HFF-Myc (cell line): Measurements from ENCODE around the gene NLN.
A peak's percentile ranks its signal among the peaks of the same experiment; 100 is the strongest.

ENCODE experiments used
- DNase-seq: peaks from one replicate; pipeline ENCODE4 v3.0.0-alpha.2; 2011; ENCODE audit warnings: low read depth; ENCODE audit errors: extremely low read depth
- H3K4me3 ChIP-seq: replicated peaks from 2 replicates; pipeline ENCODE4 v1.5.1; 2011; ENCODE audit warnings: low read depth, mild to moderate bottlenecking, control low read depth, low read length
- TF ChIP-seq, protein P1 (sequence below): IDR thresholded peaks from 2 replicates; pipeline ENCODE4 v1.5.1; 2012; ENCODE audit warnings: mild to moderate bottlenecking, low read depth, low read length, control low read depth; ENCODE audit errors: missing control alignments

The NLN gene

DNA sequence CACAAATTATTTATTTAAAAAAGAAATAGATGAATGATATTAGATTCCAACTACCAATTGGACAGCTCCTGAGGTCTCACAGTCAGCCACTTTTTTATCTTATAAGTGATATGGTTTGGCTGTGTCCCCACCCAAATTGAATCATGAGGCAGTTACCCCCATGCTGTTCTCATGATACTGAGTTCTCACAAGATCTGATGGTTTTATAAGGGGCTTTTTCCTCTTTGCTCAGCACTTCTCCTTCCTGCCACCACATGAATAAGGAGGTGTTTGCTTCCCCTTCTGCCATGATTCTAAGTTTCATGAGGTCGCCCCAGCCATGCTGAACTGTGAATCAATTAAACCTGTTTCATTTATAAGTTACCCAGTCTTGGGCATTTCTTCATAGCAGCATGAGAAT is 12.9 kb downstream of the NLN start:
- TF ChIP-seq, protein P1, sequence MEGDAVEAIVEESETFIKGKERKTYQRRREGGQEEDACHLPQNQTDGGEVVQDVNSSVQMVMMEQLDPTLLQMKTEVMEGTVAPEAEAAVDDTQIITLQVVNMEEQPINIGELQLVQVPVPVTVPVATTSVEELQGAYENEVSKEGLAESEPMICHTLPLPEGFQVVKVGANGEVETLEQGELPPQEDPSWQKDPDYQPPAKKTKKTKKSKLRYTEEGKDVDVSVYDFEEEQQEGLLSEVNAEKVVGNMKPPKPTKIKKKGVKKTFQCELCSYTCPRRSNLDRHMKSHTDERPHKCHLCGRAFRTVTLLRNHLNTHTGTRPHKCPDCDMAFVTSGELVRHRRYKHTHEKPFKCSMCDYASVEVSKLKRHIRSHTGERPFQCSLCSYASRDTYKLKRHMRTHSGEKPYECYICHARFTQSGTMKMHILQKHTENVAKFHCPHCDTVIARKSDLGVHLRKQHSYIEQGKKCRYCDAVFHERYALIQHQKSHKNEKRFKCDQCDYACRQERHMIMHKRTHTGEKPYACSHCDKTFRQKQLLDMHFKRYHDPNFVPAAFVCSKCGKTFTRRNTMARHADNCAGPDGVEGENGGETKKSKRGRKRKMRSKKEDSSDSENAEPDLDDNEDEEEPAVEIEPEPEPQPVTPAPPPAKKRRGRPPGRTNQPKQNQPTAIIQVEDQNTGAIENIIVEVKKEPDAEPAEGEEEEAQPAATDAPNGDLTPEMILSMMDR, result no peak
- no peak overlapping the region for H3K4me3 ChIP-seq
- DNase-seq, result no peak

DNA sequence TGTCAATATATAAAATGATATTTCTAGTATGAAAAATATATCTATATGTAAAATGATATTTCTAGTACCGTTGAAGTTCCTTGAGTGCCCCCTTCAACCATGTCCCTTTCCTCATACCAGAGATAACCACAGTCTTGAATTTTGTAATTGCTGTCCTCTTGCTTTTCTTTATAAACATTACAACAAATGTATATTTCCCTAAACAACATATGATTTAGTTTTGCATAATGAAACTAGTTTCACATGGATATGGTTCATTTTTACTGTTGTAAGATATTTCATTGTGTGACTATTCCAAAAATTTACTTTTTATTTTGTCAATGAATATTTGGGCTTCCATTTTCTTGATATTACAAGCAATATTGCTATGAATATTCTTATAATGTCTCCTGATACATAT is 14.0 kb downstream of the NLN start:
- H3K4me3 ChIP-seq, result no peak overlapping the region
- no peak for DNase-seq
- TF ChIP-seq, protein P1, result no peak

DNA sequence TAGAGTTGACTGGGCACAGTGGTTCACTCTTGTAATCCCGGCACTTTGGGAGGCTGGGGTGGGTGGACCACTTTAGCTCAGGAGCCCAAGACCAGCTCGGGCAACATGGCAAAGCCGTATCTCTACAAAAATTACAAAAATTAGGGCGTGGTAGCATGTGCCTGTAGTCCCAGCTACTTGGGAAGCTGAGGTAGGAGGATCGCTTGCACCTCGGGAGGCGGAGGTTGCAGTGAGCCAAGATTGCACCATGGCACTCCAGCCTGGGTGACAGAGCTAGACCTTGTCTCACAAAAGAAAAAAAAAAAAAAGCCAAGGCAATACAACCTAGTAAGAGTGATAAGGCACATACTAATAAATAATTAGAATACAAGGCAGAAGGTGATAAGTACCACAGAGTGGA is 15.8 kb downstream of the NLN start:
- H3K4me3 ChIP-seq, result no peak overlapping the region
- TF ChIP-seq, protein P1, result no peak

DNA sequence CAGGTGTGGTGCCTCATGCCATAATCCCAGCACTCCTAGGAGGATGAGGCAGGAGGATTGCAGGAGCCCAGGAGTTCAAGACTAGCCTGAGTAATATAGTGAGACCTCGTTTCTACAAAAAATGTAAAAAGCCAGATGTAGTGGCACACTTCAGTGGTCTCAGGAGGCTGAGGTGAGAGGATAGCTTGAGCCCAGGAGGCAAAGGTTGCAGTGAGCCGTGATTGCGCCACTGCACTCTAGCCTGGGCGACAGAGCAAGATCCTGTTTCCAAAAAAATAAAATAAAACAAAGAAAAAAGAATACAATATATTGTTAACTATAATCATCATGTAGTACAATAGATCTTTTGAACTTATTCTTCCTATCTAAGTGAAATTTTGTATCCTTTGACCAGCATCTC is 16.3 kb downstream of the NLN start:
- no peak for DNase-seq
- TF ChIP-seq, protein P1, result no peak
- H3K4me3 ChIP-seq, result no peak overlapping the region

More for the DNA sequence above, 15.8 kb downstream of the NLN start:
- no peak for DNase-seq

DNA sequence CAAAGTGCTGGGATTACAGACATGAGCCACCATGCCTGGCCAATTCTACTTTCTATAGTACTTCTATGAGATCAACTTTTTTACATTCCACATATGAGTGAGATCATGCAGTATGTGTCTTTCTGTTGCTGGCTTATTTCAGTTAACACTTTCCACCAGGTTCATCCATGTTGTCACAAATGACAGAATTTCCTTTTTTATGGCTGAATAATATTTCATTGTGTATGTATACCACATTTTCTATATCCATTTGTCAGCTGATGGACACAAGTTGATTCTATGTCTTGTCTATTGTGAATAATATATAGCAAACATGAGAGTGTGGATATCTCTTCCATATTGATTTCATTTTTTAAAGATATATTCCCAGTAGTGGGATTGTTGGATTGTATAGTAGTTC is 17.2 kb downstream of the NLN start:
- TF ChIP-seq, protein P1, result no peak
- no peak overlapping the region for H3K4me3 ChIP-seq
- no peak for DNase-seq

DNA sequence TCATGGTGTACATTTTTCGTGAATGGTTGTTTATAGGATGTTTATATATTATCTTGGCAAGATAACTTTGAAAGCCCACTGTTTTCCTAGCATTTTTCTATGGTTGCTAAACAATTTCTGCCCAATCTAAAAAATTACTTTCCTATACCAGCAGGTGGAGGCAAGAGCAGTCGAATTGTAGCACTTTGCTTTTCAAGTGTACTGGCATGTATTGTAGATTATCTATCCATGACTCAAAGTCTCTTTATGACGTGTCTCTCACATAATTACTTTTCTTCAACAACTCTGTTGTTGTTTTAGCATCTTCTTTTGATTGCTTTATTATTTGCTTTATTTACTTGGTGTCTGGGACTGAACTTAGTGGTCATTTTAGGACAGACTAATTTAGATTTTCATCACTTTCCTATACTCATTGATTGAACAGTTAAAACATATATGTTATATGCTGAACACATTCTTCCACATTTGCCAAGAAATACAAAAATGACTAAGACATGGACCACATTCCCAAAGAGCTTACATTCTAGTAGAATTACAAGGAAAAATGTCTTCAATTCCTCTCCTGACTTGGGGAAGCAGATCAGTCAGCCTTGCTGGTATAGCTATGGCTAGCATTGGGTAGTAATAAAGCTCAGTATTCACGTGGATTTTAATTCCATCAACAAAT is 20.7 kb downstream of the NLN start:
- TF ChIP-seq, protein P1, result peak; percentile 56
- no peak overlapping the region for H3K4me3 ChIP-seq
- peak; percentile 53 for DNase-seq
